GM13976 (cell line): ENCODE measurements around the gene WLS.

Experiments used
- DNase-seq: peaks from one replicate; pipeline ENCODE4 v3.0.0; 2012; ENCODE audit warnings: low spot score
- in situ Hi-C: fragments of 300-500 bp; cut with MboI; formaldehyde crosslinking; loops from one replicate; pipeline ENCODE4 v1.12.0; 2022; ENCODE audit warnings: low sequenced_read_pairs, mixed read lengths, inconsistent platforms; ENCODE audit not compliant: unreplicated experiment
- TF ChIP-seq, protein P1 (sequence below): IDR thresholded peaks from 2 replicates; pipeline ENCODE4 v1.5.1; 2012; ENCODE audit warnings: borderline replicate concordance, mild to moderate bottlenecking; ENCODE audit not compliant: insufficient read depth; ENCODE audit errors: extremely low read depth, missing control alignments, control extremely low read depth

Gene WLS

GRCh38 chr1:68132426-68133130, 99.7 kb downstream of the WLS start:
- DNase-seq: no peak
- in situ Hi-C loops: no loop called here

GRCh38 chr1:68131261-68131660, 101.1 kb downstream of the WLS start:
- TF ChIP-seq, protein P1, sequence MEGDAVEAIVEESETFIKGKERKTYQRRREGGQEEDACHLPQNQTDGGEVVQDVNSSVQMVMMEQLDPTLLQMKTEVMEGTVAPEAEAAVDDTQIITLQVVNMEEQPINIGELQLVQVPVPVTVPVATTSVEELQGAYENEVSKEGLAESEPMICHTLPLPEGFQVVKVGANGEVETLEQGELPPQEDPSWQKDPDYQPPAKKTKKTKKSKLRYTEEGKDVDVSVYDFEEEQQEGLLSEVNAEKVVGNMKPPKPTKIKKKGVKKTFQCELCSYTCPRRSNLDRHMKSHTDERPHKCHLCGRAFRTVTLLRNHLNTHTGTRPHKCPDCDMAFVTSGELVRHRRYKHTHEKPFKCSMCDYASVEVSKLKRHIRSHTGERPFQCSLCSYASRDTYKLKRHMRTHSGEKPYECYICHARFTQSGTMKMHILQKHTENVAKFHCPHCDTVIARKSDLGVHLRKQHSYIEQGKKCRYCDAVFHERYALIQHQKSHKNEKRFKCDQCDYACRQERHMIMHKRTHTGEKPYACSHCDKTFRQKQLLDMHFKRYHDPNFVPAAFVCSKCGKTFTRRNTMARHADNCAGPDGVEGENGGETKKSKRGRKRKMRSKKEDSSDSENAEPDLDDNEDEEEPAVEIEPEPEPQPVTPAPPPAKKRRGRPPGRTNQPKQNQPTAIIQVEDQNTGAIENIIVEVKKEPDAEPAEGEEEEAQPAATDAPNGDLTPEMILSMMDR: no peak
- in situ Hi-C loops: no loop called here
- no peak for DNase-seq

More at GRCh38 chr1:68132426-68133130, 99.7 kb downstream of the WLS start:
- TF ChIP-seq, protein P1: no peak

DNA sequence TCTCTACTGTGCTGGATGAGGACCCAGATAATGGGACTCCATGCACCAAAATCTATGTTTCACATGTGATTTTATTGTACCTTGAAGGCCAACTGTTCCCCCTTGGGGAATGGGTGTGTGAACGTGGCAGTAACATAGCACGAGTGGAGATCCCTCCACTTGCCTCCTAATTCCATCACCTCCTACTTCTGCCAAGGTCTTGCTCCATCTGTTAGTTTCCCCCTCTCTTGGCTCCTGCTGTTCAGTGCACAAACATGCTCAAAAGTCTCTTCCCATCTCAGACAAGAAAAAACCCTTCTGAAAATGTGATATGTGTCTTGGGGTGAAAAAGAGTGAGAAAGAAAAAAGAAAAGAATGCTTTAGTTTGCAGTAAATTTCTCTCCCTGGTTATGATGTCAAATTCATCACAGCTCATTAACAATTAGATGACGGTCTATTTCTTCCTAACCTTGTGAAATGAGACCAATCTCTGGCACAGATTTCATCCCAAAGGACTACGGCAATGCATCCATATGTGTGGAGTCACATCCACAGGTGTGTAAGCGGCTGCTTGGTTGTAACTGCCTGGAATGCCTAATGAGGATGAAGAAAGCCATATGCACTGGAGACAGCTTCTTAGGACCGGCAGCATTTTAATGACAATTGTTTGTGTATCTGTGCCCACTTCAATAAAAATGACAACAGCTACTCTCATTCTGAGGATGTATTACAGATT, 102.6 kb downstream of the WLS start:
- in situ Hi-C loops: loop anchor here (10.0 kb wide), 1 partner anchor 215 kb away; no protein-coding TSS in a partner anchor
- TF ChIP-seq, protein P1: no peak
- no peak for DNase-seq

DNA sequence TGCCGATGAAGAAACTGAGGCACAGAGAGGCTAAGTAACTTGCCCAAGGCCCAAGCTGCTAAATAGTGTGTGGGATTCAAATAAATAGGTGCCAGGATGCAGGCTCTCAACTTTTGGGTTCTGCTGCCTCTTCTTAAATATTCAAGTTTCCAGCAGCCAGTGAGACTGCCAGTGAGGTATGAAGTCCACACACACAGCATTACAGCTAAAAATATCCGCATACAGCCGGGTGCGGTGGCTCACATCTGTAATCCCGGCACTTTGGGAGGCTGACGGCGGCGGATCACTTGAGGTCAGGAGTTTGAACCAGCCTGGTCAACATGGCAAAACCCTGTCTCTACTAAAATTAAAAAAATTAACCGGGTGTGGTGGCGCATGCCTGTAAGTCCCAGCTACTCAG, 103.5 kb downstream of the WLS start:
- TF ChIP-seq, protein P1: no peak
- no peak for DNase-seq
- in situ Hi-C loops: loop anchor here (10.0 kb wide), 1 partner anchor 216 kb away; no protein-coding TSS in a partner anchor

GRCh38 chr1:68128157-68128556, 104.2 kb downstream of the WLS start:
- in situ Hi-C loops: loop anchor here (10.0 kb wide), 1 partner anchor 217 kb away; no protein-coding TSS in a partner anchor
- TF ChIP-seq, protein P1: no peak
- DNase-seq: no peak

DNA sequence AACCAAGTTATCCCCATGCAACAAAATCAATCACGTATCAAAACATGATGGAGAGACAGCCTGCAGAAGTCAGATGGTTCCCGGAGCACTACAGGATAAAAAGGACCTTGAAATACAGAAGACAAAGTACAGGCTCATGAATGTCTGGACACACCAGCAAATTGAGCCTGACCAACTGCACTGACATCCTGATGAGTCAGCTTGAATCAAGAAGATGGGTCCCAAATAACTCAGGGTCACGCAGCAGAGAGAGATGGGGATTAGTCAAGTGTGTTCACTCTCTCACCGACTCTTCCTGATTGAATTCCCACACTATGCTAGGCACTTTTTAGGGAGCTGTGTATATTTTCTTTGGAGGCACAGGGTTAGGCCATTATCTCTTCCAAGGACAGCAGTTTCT, 110.8 kb downstream of the WLS start:
- in situ Hi-C loops: loop anchor here (10.0 to 25.0 kb wide), 2 partner anchors 223 to 1616 kb away; no protein-coding TSS in a partner anchor
- no peak for DNase-seq
- TF ChIP-seq, protein P1: no peak
